A549 (cell line): Measurements from ENCODE around the gene KRTAP2-4.

Experiments
- POLR2A ChIP-seq: IDR thresholded peaks from 2 replicates; pipeline ENCODE4 v1.6.1; 2012; ENCODE audit warnings: mild to moderate bottlenecking, low read length
- TF ChIP-seq, protein P1 (sequence below): fragments of >200 bp; sonication (Bioruptor Twin); formaldehyde crosslinking; IDR thresholded peaks from 3 replicates; pipeline ENCODE4 v1.5.1; 2016

DNA sequence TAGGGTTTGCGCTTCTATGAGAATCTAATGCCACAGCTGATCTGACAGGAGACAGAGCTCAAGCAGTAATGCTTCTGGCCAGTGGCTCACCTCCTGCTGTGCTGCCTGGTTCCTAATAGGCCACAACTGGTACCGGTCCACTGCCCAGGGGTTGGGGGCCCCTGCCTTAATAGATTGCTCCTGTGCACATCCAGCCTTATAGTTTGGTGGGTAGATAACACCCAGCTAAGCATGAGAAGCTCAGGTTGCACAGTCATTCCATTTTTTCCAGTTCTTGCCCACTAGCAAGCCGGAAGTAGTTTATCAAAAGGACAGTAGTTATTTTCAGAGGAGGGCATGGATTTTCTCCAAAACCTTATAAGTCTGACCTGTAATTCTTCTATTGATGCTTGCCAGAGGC is 46.3 kb downstream of the KRTAP2-4 start:
- TF ChIP-seq, protein P1, sequence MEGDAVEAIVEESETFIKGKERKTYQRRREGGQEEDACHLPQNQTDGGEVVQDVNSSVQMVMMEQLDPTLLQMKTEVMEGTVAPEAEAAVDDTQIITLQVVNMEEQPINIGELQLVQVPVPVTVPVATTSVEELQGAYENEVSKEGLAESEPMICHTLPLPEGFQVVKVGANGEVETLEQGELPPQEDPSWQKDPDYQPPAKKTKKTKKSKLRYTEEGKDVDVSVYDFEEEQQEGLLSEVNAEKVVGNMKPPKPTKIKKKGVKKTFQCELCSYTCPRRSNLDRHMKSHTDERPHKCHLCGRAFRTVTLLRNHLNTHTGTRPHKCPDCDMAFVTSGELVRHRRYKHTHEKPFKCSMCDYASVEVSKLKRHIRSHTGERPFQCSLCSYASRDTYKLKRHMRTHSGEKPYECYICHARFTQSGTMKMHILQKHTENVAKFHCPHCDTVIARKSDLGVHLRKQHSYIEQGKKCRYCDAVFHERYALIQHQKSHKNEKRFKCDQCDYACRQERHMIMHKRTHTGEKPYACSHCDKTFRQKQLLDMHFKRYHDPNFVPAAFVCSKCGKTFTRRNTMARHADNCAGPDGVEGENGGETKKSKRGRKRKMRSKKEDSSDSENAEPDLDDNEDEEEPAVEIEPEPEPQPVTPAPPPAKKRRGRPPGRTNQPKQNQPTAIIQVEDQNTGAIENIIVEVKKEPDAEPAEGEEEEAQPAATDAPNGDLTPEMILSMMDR, result no peak
- TF ChIP-seq POLR2A, result no peak
